NK-92 (cell line): ENCODE measurements around the gene FXYD7.
"Not testable (repeated sequence)": the region's sequence is repeated elsewhere in the genome, so short reads cannot be mapped to it uniquely, and the experiment has no call there.

ENCODE experiments used
- DNase-seq: peaks from one replicate; lab custom pipeline; 2025; ENCODE audit not compliant: unreplicated experiment; lab: John Stamatoyannopoulos, UW

Gene FXYD7

GRCh38 chr19:35142606-35143230 lies 337 bp upstream of the FXYD7 start:
- no peak for DNase-seq

- DNase-seq = no peak
Measured at GRCh38 chr19:35143818-35144217, 763 bp downstream of the FXYD7 start.

DNA sequence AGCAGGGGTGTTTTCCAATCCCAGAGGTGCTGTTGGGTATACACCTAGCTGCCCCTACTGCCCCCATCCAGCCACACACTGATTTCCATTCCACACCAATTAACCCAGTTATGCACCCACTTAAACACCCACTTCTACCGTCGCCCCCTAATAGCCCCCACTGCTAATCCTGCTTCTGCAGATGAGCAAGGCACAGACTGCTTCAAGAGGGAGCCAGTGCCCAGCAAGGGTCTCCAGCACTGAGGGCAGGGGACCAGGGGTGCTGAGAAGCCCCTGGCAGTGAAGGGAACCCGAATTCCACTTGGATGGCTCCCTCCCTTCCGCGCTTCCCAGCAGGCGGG lies 1.2 kb downstream of the FXYD7 start:
- no peak for DNase-seq

DNA sequence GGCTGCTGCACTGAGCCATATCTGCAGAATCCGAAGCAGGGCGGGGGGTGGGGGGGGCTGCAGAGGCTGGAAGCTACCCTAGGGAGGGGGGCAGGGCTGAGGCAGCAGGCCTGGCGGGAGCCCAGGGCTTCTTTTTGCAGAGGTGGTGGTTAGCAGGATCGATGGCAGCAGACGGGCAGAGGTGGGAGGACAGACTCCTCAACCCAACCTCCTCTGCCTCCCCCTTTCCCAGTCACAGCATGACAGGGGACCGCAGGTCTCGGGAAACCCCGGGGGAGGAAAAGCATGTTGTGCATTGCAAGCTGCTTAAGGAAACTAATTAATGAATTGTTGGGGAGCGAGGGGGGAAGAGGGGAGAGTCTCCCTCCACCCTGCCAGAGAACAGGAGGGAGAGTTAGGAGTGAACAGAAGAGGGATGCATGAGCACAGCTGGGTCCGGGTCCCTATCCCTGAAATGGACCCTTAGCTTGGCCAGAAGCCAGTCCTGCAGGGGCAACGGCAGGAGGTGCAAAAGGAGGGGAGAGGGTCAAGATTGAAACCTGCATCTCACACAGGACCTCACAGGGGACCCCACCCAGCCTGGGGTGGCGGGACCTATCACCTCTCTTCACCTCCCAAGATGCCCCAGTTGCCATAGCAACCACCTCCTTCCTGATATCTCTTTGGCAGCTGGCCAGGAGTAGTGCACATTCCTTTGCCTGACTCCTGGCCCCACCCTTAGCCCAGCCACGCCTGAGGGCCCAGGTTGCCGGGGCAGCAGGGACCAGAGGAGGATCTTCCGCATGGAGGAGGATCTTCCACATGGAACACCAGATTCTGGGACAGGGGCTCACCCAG lies 1.8 kb downstream of the FXYD7 start:
- no peak for DNase-seq

DNA sequence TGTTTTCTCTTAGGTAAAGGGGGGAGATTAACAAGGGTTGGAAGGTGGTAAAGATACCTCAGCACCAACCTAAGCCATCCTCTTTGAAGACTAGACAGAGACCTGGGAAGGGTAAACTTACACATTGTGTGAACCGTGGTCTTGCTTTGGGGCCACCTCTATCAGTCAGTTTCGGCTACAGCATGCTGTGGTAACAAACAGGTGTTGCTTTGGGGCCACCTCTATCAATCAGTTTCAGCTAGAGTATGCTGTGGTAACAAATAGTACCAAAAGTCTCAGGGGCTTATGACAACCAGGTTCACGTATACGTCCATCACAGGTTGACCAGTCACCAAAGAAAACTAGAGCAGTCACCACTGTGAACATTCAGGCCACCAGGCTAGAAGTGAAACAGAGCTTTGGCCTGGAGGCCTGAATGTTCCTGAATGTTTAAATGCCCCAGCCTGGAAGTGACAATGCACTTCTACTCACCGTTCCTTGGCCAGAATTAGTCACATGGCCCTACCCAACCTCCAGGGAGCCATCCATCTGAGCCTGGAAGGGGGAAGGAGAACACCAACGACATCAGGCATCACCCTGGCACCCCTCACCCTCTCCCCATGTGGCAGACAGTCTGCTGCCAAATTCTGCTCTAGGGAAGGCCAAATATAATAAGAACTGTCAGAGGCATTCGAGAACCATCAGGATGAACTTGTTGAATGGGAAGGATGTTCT lies 3.8 kb downstream of the FXYD7 start:
- no peak for DNase-seq

- no peak for DNase-seq
Measured at GRCh38 chr19:35149463-35149862, 6.4 kb downstream of the FXYD7 start.

- DNase-seq = no peak
Measured at GRCh38 chr19:35150445-35150844, 7.4 kb downstream of the FXYD7 start.

GRCh38 chr19:35151273-35152065 lies 8.4 kb downstream of the FXYD7 start:
- DNase-seq = no peak

DNA sequence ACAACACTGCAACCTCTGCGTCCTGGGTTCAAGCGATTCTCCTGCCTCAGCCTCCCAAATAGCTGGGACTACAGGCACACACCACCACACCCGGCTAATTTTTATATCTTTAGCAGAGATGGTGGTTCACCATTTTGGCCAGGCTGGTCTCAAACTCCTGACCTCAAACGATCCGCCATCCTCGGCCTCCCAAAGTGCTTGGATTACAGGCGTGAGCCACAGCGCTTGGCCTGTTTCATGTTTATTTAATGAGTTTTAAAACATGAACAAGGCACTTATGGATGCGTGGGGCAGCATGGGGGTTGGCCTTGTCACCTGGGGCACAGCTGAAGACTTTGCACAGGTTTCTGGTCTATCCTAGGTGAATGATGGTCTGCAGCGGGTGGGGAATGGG lies 10.1 kb downstream of the FXYD7 start:
- not testable (repeated sequence) for DNase-seq

DNA sequence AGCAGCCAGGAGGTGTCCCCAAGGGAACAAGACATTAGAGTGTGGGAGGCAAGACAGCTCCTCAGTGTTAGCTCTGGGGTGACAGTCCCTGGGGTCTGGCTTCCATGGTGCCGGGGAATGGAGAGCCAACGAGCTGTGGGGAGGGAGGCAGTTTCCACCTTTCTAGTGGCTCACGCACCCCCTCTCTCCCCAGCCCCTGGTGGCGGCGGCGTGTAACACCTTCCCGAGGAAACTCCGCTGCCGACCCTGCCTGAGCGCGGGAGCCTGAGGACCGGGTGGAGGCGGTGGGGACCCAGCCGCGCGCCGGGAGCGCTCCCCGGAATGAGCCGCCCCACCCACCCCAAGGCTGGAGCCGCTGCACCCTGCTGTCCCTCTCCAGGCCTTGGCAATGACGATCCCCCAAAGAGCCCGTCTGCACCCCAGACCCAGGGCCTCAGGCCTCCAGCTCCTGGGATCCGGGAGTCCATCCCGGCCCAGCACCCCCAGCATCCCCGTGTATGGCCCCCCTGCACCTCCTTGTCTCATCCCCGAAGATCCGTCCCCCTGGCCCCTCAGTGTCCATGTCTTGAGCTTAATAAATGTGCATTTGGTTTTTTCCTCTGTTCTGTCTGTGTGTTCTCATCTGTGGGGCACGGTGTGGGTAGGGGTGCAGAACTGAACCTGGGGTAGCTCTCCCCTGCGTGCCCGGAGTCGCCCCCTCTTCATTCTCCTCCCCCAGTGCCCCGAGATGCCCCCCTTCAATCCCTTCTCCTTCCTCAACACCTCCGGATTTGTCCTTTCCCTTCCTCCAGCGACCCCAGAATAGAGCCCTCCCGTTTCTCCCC lies 10.9 kb downstream of the FXYD7 start:
- DNase-seq = no peak

DNA sequence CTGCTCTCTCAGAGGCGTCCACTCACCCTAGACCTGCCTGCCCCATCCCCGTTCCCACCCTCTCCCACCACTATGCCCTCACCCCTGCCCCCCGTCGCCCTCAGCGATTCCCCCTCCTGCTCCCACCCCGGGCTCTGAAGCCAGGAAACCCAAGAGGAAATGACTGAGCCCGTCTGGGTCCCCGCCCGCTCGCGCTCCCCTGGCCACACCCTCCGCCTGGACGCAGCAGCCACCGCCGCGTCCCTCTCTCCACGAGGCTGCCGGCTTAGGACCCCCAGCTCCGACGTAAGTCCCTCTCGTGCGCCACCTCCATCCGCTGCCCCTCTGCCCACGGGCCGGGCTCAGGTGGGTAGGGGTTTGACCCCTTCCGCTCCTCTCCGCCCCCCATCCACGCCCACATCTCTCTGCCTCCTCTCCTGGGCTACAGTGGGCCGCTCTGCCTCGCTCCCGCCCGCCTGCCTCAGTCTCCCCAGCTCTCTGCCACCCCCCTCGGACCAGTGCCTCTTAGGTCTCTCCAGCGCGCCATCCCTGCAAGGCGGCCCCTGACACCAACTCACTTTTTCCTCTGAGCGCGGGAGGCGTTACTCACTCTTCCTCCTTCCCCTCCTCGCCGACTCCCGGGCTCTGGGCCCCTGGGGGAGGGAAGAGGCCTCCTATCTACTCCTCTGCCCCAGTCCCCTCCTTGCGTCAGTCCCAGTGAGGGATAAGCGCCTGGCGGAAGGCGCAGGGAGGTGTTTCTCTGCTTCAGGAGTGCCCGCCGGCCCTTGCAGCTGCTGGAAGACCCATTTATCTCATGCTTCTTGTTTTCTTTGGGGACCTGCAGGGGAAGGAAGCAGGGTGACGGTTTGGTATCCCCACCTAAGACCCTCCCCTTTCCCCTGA lies 11.7 kb downstream of the FXYD7 start, which contains the start of gene FXYD5:
Gene FXYD5 (plus strand): TSS at position 211 of the 882 bp plus-strand sequence. CDS start 816 bp downstream, outside the sequence.
- DNase-seq = no peak

DNA sequence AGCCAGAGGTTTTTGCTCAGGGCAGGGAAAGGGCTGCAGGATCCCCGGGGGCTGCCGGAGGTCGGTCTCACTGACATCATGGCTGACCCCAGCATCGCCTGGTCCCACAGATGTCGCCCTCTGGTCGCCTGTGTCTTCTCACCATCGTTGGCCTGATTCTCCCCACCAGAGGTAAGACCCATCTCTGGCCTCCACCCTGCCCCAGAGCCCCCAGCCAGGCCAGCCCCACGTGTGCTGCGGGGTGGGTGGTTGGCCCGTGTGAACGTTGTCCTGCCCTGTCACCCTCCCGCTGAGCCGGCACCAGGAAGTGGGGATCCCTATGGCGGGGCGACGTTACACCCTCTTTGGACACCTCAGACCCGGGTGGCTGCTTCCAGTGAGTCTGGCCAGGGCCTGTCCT lies 12.4 kb downstream of the FXYD7 start:
- no peak for DNase-seq

DNA sequence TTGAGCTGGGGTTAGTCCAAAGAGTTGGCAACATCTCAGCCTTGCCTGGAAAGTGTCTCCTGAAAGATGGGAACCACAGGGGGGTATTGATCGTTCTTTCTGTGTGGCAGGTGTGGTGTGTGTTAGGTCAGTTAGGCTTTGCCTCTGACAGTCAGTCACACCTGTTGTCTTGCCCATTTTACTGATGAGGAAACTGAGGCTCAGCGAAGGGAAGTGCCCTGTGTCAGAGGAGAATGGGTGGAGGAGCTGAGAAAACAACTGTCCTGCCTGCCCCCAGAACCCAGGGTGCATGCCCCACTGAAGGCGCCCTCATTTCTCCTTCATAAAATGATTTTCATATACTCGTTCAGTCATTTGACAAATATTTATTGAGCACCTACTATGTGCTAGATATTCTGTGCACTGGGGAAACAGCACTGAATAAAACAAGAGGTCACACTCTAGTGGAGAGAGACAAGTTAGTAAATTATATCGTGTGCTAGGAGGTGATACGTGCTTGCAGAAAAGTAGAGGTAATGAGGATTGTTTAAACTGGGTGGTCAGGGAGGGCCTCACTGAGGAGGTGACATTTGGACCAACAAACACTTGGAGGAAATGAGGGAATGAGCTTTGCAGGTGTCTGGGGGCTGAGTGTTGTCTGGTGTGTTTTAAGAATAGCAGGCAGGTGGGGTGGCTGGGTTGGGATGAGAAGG lies 13.1 kb downstream of the FXYD7 start:
- no peak for DNase-seq

DNA sequence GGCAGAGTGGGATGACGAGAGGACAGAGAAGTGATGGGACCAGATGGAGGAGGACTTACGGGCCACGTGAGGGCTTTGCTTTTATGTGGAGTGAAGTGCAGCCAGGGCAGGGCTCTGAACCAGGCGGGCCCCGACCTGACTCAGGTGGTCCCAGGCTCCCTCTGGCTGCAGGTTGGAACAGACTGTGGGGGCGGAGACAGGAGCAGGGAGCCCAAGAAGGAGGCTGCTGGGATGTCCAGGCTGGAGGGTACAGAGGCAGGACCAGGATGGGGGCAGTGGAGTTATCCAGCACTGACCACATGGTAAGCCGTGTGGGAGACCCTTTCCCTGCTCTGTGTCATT lies 13.6 kb downstream of the FXYD7 start:
- DNase-seq = no peak

GRCh38 chr19:35157431-35157830 lies 14.4 kb downstream of the FXYD7 start:
- no peak for DNase-seq

DNA sequence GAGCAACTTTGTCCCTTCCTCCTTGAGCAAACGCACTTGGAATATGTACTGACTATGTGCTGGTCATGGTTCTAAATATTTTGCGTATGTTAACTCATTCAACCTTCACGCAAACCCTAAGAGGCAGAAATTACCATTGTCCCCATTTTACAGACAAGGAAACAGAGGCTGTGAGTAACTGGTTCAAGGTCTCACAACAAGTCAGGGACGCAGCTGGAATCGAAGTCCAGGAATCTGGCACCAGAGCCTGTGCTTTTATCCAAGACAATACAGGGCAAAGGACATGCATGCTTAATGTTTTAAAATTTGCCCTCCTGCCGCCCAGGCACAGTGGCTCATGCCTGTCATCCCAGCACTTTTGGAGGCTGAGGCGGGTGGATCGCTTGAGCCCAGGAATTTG lies 16.6 kb downstream of the FXYD7 start:
- no peak for DNase-seq

GRCh38 chr19:35160629-35161433 lies 17.8 kb downstream of the FXYD7 start:
- DNase-seq = no peak

- no peak for DNase-seq
Measured at GRCh38 chr19:35161434-35161743, 18.3 kb downstream of the FXYD7 start.
